HG02571 (cell line): ENCODE data around the gene NVL.

Experiments used
- ATAC-seq: cut with Tn5 transposase; IDR thresholded peaks from one replicate; pipeline ENCODE4 v1.9.1; 2021; ENCODE audit warnings: mild to moderate bottlenecking, moderate library complexity; ENCODE audit not compliant: unreplicated experiment

NVL gene

GRCh38 chr1:224287714-224288113 lies 42.3 kb downstream of the NVL start:
- no peak for ATAC-seq

- ATAC-seq, result no peak
Measured at GRCh38 chr1:224282140-224282539, 47.8 kb downstream of the NVL start.

- no peak for ATAC-seq
Measured at GRCh38 chr1:224276771-224277487, 53.0 kb downstream of the NVL start.

GRCh38 chr1:224274970-224275626 lies 54.9 kb downstream of the NVL start:
- ATAC-seq, result no peak

GRCh38 chr1:224273641-224274040 lies 56.3 kb downstream of the NVL start:
- no peak for ATAC-seq

GRCh38 chr1:224271106-224271505 lies 58.9 kb downstream of the NVL start:
- no peak for ATAC-seq

- ATAC-seq, result no peak
Measured at GRCh38 chr1:224267925-224268324, 62.0 kb downstream of the NVL start.

- no peak for ATAC-seq
Measured at GRCh38 chr1:224266915-224267856, 62.8 kb downstream of the NVL start.

GRCh38 chr1:224266105-224266914 lies 63.7 kb downstream of the NVL start:
- no peak for ATAC-seq

GRCh38 chr1:224264321-224264720 lies 65.7 kb downstream of the NVL start:
- no peak for ATAC-seq

GRCh38 chr1:224262373-224263054 lies 67.5 kb downstream of the NVL start:
- no peak for ATAC-seq

GRCh38 chr1:224259986-224260385 lies 70.0 kb downstream of the NVL start:
- no peak for ATAC-seq

- ATAC-seq, result no peak
Measured at GRCh38 chr1:224258351-224258750, 71.6 kb downstream of the NVL start.

GRCh38 chr1:224256640-224257039 lies 73.3 kb downstream of the NVL start:
- ATAC-seq, result no peak

- no peak for ATAC-seq
Measured at GRCh38 chr1:224253721-224254120, 76.3 kb downstream of the NVL start.

- no peak for ATAC-seq
Measured at GRCh38 chr1:224252479-224252878, 77.5 kb downstream of the NVL start.

GRCh38 chr1:224251741-224252146 lies 78.2 kb downstream of the NVL start:
- ATAC-seq, result no peak

- ATAC-seq, result no peak
Measured at GRCh38 chr1:224245188-224245587, 84.8 kb downstream of the NVL start.

GRCh38 chr1:224238756-224239155 lies 91.2 kb downstream of the NVL start:
- no peak for ATAC-seq

- no peak for ATAC-seq
Measured at GRCh38 chr1:224238212-224238611, 91.8 kb downstream of the NVL start.
